ENCODE data around the gene LSG1. TPM values are rescaled to one million over a fixed set of nuclear protein-coding genes. Genes with fewer than 3 reads are reported as not detected.

Gene LSG1
- total RNA-seq, 1 donor from 2014 or later = 9.4 TPM

DNA sequence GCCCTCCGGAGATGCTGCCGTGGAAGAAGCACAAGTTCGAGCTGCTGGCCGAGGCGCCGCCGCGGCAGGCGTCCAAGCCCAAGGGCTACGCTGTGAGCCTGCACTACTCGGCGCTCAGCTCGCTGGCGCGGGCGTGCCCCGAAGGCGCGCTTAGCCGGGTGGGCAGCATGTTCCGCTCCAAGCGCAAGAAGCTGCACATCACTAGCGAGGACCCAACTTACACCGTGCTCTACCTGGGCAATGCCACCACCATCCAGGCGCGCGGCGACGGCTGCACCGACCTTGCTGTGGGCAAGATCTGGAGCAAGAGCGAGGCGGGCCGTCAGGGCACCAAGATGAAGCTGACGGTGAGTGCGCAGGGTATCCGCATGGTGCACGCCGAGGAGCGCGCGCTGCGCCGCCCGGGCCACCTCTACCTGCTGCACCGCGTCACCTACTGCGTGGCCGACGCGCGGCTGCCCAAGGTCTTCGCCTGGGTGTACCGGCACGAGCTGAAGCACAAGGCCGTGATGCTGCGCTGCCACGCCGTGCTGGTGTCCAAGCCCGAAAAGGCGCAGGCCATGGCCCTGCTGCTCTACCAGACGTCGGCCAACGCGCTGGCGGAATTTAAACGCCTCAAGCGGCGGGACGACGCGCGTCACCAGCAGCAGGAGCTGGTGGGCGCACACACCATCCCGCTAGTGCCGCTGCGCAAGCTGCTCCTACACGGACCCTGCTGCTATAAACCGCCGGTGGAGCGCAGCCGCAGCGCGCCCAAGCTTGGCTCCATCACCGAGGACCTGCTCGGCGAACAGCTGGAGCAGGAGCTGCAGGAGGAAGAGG lies 15.0 kb upstream of the LSG1 start:
- Histone ChIP-seq H3K36me3 (no peaks in the 10 kb centered on the region), H3K4me1 (peaks cover 13 to 19% of the 10 kb centered on the region in 2 donors), H3K27me3 (no peaks in the 10 kb centered on the region), H3K27ac (peak overlapping the region; percentile 50 to 74), H3K9me3 (no peaks in the 10 kb centered on the region), H3K4me3 (peak overlapping the region; percentile 56 to 80)
- peak in 1 of 2 donors; percentile 72 for DNase-seq (ENCODE audit: low spot score in 2 of 2)
- intact Hi-C loops (cut with DNase I) = loop anchor here (2.0 to 5.0 kb wide), 2 partner anchors 14 to 290 kb away; partner anchors contain the start of gene LSG1
- TF ChIP-seq, protein P1, sequence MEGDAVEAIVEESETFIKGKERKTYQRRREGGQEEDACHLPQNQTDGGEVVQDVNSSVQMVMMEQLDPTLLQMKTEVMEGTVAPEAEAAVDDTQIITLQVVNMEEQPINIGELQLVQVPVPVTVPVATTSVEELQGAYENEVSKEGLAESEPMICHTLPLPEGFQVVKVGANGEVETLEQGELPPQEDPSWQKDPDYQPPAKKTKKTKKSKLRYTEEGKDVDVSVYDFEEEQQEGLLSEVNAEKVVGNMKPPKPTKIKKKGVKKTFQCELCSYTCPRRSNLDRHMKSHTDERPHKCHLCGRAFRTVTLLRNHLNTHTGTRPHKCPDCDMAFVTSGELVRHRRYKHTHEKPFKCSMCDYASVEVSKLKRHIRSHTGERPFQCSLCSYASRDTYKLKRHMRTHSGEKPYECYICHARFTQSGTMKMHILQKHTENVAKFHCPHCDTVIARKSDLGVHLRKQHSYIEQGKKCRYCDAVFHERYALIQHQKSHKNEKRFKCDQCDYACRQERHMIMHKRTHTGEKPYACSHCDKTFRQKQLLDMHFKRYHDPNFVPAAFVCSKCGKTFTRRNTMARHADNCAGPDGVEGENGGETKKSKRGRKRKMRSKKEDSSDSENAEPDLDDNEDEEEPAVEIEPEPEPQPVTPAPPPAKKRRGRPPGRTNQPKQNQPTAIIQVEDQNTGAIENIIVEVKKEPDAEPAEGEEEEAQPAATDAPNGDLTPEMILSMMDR (IDR thresholded peaks at IDR 0.05) = no peak

DNA sequence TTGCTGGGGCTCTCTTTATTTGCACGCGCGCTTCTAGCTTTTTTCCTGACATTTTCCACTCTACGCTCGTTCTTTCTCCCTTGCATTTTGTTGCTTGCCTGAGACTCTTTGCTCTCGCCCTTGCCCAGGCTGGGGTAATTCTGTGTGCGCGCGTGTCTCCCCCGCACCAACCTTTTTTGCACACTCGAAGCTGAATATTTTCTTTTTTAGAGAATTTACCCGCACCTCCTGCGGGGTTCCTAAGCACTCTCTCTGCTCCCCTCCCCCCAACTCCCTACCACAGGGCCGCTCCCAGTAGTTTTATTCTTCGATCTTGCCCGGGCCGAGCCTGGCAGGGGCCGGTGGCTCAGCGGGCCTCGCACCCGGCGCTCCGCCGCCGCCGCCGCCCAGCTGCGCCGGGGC lies 14.4 kb upstream of the LSG1 start:
- intact Hi-C loops (cut with DNase I) = loop anchor here (2.0 to 5.0 kb wide), 2 partner anchors 14 to 291 kb away; partner anchors contain the start of gene LSG1
- peak in 1 of 2 donors; percentile 64 for DNase-seq (ENCODE audit: low spot score in 2 of 2)
- Histone ChIP-seq H3K36me3 (no peaks in the 10 kb centered on the region), H3K4me3 (peak overlapping the region; percentile 56 to 80), H3K4me1 (peaks cover 13 to 18% of the 10 kb centered on the region in 2 donors), H3K9me3 (no peaks in the 10 kb centered on the region), H3K27ac (peak overlapping the region; percentile 72 to 79), H3K27me3 (no peaks in the 10 kb centered on the region)
- TF ChIP-seq, protein P1 (IDR thresholded peaks at IDR 0.05) = no peak

DNA sequence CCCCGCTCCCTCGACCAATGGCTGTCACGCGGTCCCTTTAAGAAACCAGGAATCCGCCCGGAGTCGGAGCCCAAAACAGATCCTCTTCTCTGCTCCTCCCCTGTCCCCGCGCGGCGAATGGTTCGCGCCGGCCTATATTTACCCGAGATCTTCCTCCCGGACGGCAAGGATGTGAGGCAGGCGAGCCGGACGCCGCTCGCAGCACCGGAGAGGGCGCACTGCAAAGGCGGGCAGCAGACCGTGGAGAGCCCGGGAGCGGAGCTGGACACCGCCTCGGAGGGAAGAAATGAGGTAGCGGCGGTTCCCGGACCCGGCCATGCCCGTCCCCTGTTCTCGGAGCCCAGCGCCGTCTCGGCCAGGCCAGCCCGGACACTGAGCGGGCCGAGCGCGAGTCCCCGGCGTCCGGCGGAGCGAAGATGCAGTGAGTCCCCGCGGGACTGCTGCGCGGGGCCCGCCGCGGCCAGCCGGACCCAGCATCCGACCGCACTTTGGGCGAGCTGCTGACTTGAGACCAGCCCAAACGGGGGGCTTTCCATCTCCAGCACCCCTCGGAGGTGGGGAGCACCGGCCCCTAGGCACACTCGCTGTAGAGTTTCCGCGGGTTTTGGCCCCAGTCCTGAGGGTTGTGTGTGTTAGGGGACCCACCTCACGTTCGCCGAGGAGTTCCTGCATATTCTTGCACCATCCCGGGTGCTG lies 13.9 kb upstream of the LSG1 start, which contains the start of gene FAM43A:
Gene FAM43A (plus strand): TSS at position 166 of the 696 bp plus-strand sequence. CDS start 944 bp downstream, outside the sequence.
- Histone ChIP-seq H3K4me1 (peaks cover 13 to 16% of the 10 kb centered on the region in 2 donors), H3K27me3 (no peaks in the 10 kb centered on the region), H3K27ac (peak within 1 kb of the TSS; percentile 72 to 79), H3K4me3 (peak within 1 kb of the TSS; percentile 56 to 80), H3K36me3 (no peaks in the 10 kb centered on the region), H3K9me3 (no peaks in the 10 kb centered on the region)
- intact Hi-C loops (cut with DNase I) = loop anchor here (1.0 to 5.0 kb wide), 5 partner anchors 13 to 573 kb away; partner anchors contain the start of gene LSG1
- DNase-seq (ENCODE audit: low spot score in 2 of 2) = peak; percentile 70 to 96
- TF ChIP-seq, protein P1 (IDR thresholded peaks at IDR 0.05) = peak in 1 of 3 experiments; percentile 23

DNA sequence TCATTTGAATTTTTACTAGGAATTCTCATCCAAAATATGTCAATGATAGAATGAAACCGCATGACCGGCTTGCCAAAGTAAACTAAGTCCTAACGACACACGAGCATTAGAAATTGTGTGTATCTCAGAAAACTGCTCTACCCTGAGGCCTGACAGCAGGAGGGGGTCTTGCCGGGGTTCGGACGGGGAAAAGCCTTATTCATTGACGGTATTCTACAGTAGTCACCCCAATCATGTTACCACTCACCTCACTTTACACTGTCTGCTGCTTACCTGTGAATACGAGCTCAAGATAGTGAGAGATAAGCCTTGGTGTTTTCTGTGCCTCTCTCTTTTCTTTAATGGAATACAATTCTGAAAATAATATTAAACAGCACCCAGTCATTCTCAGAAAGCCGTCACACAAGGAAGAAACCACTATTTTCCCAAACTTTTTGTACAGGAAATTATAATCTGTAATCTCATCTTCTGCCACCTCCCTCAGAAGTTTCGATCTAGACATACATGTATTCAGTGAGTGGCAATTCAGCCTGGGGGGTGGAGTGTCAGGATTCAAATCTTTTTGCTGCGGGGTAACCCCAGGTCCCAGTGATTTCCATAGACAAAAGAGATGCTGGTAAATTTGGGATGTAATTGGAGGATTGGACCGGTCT lies 13.2 kb upstream of the LSG1 start:
- Histone ChIP-seq H3K27ac (peak overlapping the region; percentile 72 to 79), H3K4me1 (peaks cover 13 to 16% of the 10 kb centered on the region in 2 donors), H3K36me3 (no peaks in the 10 kb centered on the region), H3K27me3 (no peaks in the 10 kb centered on the region), H3K4me3 (peak overlapping the region; percentile 56 to 80), H3K9me3 (no peaks in the 10 kb centered on the region)
- TF ChIP-seq, protein P1 (IDR thresholded peaks at IDR 0.05) = no peak
- intact Hi-C loops (cut with DNase I) = loop anchor here (1.0 to 5.0 kb wide), 4 partner anchors 54 to 574 kb away; no protein-coding TSS in a partner anchor
- no peak for DNase-seq (ENCODE audit: low spot score in 2 of 2)

DNA sequence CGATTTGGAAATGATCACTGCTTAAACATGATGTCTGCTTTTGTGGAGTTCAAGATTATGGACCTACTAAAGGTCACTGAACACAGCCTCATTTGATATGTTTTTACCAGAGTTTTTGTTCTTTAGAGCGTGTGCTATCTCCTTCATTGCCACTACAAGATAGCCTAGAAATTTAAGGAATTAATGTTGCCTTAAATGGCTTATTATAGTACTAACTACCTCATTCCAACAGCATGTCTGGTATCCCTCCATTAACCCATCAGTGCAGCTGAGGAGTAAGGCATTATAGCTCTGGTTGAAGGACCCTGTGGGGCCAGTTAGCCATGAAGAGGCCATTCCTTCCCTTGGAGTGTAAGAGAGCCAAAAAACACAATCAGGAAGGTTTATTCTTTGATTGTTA lies 11.4 kb upstream of the LSG1 start:
- Histone ChIP-seq H3K27ac (peak overlapping the region; percentile 4 to 31), H3K36me3 (no peaks in the 10 kb centered on the region), H3K4me3 (no peak overlapping the region), H3K9me3 (no peaks in the 10 kb centered on the region), H3K4me1 (peaks cover 13 to 16% of the 10 kb centered on the region in 2 donors), H3K27me3 (no peaks in the 10 kb centered on the region)
- DNase-seq (ENCODE audit: low spot score in 2 of 2) = no peak
- intact Hi-C loops (cut with DNase I) = no loop called here
- TF ChIP-seq, protein P1 (IDR thresholded peaks at IDR 0.05) = no peak

All from ascending aorta (tissue), 2 donors.